ENCODE measurements around the gene PBX3. TPM values are rescaled to one million over a fixed set of nuclear protein-coding genes. Genes with fewer than 3 reads are reported as not detected.

Gene PBX3
- total RNA-seq, 1 experiment from 2014 or later: 1.5 TPM

DNA sequence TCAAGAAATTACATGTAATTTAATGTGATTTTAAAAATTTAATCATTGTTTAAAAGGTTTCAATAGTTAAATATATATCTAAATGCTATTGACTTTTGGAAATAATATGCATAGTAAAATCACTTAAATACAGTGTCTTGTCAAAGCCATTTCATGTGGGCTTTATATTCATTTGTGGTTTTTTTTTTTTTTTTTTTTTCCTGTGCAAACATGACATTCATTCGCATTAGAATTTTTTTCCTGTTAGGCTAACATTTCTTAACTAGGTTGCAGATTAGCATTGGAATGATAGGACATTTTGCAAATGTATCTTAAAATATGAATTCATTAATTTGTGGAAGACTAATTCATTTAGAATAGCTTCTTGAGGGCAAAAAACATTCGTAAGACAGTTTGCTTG, 149.8 kb downstream of the PBX3 start:
- Histone ChIP-seq H3K27ac (ENCODE audit: low read depth, low read length, poor library complexity, severe bottlenecking) (no peak overlapping the region), H3K4me3 (ENCODE audit: low read depth, low read length, poor library complexity, severe bottlenecking) (no peak overlapping the region), H3K9me3 (ENCODE audit: low read depth, low read length, poor library complexity, severe bottlenecking) (no peaks in the 10 kb centered on the region), H3K27me3 (replicated peaks; ENCODE audit: insufficient read depth, low read depth, low read length, poor library complexity) (peaks cover 96% of the 10 kb centered on the region), H3K4me1 (ENCODE audit: insufficient read depth, low read length, poor library complexity, severe bottlenecking) (no peaks in the 10 kb centered on the region), H3K36me3 (ENCODE audit: insufficient read depth, low read length, poor library complexity, severe bottlenecking) (no peaks in the 10 kb centered on the region)
- intact Hi-C loops (cut with micrococcal nuclease; ENCODE audit: unreplicated experiment): no loop called here
- ChIA-PET POLR2A (ENCODE audit: low non-redundant PET) (no interaction called here), CTCF (no interaction called here)
- BruUV-seq (replicated peaks): no TSS peak
- DNase-seq (ENCODE audit: low spot score): no peak
- TF ChIP-seq, protein P1, sequence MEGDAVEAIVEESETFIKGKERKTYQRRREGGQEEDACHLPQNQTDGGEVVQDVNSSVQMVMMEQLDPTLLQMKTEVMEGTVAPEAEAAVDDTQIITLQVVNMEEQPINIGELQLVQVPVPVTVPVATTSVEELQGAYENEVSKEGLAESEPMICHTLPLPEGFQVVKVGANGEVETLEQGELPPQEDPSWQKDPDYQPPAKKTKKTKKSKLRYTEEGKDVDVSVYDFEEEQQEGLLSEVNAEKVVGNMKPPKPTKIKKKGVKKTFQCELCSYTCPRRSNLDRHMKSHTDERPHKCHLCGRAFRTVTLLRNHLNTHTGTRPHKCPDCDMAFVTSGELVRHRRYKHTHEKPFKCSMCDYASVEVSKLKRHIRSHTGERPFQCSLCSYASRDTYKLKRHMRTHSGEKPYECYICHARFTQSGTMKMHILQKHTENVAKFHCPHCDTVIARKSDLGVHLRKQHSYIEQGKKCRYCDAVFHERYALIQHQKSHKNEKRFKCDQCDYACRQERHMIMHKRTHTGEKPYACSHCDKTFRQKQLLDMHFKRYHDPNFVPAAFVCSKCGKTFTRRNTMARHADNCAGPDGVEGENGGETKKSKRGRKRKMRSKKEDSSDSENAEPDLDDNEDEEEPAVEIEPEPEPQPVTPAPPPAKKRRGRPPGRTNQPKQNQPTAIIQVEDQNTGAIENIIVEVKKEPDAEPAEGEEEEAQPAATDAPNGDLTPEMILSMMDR (conservative IDR thresholded peaks at IDR 0.05; ENCODE audit: low read depth, low read length): no peak
- TF ChIP-seq EZH2 (IDR thresholded peaks at IDR 0.05; ENCODE audit: borderline replicate concordance, low read depth, low read length, poor library complexity, severe bottlenecking): no peak

DNA sequence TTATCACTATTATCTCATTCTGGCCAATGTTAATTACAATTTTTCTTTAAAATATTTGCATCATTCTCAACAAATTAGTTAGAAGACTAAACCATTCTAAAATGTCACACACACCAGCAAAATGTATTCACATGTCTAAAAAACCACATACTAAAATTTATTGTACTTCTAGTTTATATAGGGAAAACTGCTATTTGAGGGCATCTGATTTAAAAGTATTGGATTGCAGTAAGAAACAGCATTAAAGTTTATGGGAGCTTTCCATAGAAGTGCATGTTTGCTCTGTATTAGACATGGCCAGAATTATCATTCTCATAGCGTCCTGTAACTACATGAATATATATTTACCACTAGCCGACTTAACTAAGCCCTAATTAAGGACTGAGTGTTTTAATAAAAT, 150.3 kb downstream of the PBX3 start:
- H3K27ac ChIP-seq (ENCODE audit: low read depth, low read length, poor library complexity, severe bottlenecking): no peak overlapping the region
- H3K4me3 ChIP-seq (ENCODE audit: low read depth, low read length, poor library complexity, severe bottlenecking): no peak overlapping the region
- POLR2A ChIA-PET (ENCODE audit: low non-redundant PET): no interaction called here
- no peak for DNase-seq (ENCODE audit: low spot score)
- BruUV-seq (replicated peaks): no TSS peak
- CTCF ChIA-PET: no interaction called here
- no peaks in the 10 kb centered on the region for H3K4me1 ChIP-seq (ENCODE audit: insufficient read depth, low read length, poor library complexity, severe bottlenecking)
- H3K9me3 ChIP-seq (ENCODE audit: low read depth, low read length, poor library complexity, severe bottlenecking): no peaks in the 10 kb centered on the region
- intact Hi-C loops (cut with micrococcal nuclease; ENCODE audit: unreplicated experiment): no loop called here
- H3K36me3 ChIP-seq (ENCODE audit: insufficient read depth, low read length, poor library complexity, severe bottlenecking): no peaks in the 10 kb centered on the region
- TF ChIP-seq, protein P1 (conservative IDR thresholded peaks at IDR 0.05; ENCODE audit: low read depth, low read length): no peak
- TF ChIP-seq EZH2 (IDR thresholded peaks at IDR 0.05; ENCODE audit: borderline replicate concordance, low read depth, low read length, poor library complexity, severe bottlenecking): no peak
- H3K27me3 ChIP-seq (replicated peaks; ENCODE audit: insufficient read depth, low read depth, low read length, poor library complexity): peaks cover 96% of the 10 kb centered on the region

DNA sequence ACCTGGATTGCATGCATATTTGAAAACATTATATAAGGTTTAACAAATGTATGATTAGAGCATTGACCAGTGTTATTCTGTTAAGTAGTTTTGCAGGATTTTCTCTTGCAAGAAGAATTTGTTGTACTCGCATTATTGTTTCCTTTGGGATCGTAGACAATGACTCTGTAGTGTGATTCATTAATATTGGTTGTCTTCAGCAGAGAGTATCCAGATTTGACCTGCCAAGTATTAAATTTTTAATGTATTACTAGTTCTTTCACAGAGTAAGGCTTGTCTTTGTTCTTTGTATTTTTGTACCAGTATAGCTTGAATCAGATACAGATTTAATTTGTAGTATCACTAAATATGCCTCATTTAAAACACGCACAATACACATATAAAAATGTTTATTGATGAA, 155.0 kb downstream of the PBX3 start:
- DNase-seq (ENCODE audit: low spot score): no peak
- Histone ChIP-seq H3K9me3 (ENCODE audit: low read depth, low read length, poor library complexity, severe bottlenecking) (no peaks in the 10 kb centered on the region), H3K36me3 (ENCODE audit: insufficient read depth, low read length, poor library complexity, severe bottlenecking) (no peaks in the 10 kb centered on the region), H3K27ac (ENCODE audit: low read depth, low read length, poor library complexity, severe bottlenecking) (no peak overlapping the region), H3K4me3 (ENCODE audit: low read depth, low read length, poor library complexity, severe bottlenecking) (no peak overlapping the region), H3K27me3 (replicated peaks; ENCODE audit: insufficient read depth, low read depth, low read length, poor library complexity) (peaks cover 96% of the 10 kb centered on the region), H3K4me1 (ENCODE audit: insufficient read depth, low read length, poor library complexity, severe bottlenecking) (no peaks in the 10 kb centered on the region)
- no TSS peak for BruUV-seq (replicated peaks)
- ChIA-PET POLR2A (ENCODE audit: low non-redundant PET) (no interaction called here), CTCF (no interaction called here)
- TF ChIP-seq, protein P1 (conservative IDR thresholded peaks at IDR 0.05; ENCODE audit: low read depth, low read length): no peak
- no peak for TF ChIP-seq EZH2 (IDR thresholded peaks at IDR 0.05; ENCODE audit: borderline replicate concordance, low read depth, low read length, poor library complexity, severe bottlenecking)
- intact Hi-C loops (cut with micrococcal nuclease; ENCODE audit: unreplicated experiment): no loop called here
